ENCODE measurements around the gene PPP3CA.

GRCh38 chr4:101347267-101347556 is at the start of gene PPP3CA:
- peak in 1 of 6 experiments; percentile 3 for TF ChIP-seq CTCF (IDR thresholded peaks at IDR 0.05)
- peak in 1 of 2 donors; percentile 71 for TF ChIP-seq POLR2A (IDR thresholded peaks at IDR 0.05)

Data from Peyer's patch (tissue), 4 donors.